ENCODE results near the gene SOX18. TPM values are rescaled to one million over a fixed set of nuclear protein-coding genes. Genes with fewer than 3 reads are reported as not detected.
A peak's percentile ranks its signal among the peaks of the same experiment; 100 is the strongest.

SOX18 gene
- total and polyA plus RNA-seq, 2 of the 13 experiments (the other 11 are each of a cell fraction or from before 2014, with no cell fraction given): 1.6 to 1.9 TPM

DNA sequence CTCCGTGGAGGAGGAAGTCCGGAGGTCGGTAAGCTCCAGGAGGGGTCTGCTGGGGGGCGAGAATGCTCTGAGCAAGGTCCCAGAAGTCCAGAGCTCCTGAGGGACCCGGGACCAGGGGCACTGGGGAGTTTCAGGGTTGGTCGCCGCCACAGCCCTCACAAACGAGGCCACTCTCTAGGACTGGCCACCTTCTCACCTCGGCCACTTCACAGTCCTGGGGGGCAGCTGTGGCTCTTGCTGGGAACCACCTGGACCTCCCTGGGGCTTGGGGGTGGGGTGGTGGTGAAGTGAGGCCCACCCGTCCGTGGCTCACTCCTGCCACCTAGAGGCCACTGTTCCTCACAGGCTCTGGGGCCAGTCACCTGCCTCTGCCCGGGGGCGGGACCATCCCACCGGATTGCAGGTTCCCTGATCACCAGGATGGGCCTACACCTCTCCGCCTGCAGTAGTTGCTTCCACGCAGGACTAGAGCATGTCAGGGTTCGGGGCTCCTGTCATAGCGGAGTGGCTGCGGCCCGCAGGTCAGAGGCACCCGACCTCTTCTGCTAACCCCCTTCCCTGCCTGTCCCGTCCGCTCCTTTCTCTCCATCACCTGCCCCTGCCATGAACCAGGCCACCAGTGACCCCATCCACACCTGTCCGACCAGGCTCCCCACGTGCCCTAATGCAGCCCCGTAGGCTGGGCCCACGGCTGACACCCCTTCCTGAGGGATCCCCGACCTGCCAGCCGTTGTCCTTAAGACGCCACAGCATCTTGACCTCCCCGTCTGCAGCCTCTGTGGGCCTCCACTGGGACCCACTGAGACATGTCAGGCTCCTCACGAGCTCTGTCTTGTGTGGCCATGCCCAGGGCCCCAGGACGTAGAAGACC is 8.4 kb upstream of the SOX18 start (continued):
- TF ChIP-seq, protein P1, sequence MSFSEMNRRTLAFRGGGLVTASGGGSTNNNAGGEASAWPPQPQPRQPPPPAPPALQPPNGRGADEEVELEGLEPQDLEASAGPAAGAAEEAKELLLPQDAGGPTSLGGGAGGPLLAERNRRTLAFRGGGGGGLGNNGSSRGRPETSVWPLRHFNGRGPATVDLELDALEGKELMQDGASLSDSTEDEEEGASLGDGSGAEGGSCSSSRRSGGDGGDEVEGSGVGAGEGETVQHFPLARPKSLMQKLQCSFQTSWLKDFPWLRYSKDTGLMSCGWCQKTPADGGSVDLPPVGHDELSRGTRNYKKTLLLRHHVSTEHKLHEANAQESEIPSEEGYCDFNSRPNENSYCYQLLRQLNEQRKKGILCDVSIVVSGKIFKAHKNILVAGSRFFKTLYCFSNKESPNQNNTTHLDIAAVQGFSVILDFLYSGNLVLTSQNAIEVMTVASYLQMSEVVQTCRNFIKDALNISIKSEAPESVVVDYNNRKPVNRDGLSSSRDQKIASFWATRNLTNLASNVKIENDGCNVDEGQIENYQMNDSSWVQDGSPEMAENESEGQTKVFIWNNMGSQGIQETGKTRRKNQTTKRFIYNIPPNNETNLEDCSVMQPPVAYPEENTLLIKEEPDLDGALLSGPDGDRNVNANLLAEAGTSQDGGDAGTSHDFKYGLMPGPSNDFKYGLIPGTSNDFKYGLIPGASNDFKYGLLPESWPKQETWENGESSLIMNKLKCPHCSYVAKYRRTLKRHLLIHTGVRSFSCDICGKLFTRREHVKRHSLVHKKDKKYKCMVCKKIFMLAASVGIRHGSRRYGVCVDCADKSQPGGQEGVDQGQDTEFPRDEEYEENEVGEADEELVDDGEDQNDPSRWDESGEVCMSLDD (CRISPR knock-in tag; IDR thresholded peaks at IDR 0.05; ENCODE audit: borderline replicate concordance): 0 out of 2 replicates have a peak, but pooled peaks have one; percentile 55
- no peak for TF ChIP-seq CCDC6 (CRISPR knock-in tag; IDR thresholded peaks at IDR 0.05)
- TF ChIP-seq ZFP82 (CRISPR knock-in tag; IDR thresholded peaks at IDR 0.05; ENCODE audit: borderline replicate concordance): no peak
- TF ChIP-seq, protein P2, sequence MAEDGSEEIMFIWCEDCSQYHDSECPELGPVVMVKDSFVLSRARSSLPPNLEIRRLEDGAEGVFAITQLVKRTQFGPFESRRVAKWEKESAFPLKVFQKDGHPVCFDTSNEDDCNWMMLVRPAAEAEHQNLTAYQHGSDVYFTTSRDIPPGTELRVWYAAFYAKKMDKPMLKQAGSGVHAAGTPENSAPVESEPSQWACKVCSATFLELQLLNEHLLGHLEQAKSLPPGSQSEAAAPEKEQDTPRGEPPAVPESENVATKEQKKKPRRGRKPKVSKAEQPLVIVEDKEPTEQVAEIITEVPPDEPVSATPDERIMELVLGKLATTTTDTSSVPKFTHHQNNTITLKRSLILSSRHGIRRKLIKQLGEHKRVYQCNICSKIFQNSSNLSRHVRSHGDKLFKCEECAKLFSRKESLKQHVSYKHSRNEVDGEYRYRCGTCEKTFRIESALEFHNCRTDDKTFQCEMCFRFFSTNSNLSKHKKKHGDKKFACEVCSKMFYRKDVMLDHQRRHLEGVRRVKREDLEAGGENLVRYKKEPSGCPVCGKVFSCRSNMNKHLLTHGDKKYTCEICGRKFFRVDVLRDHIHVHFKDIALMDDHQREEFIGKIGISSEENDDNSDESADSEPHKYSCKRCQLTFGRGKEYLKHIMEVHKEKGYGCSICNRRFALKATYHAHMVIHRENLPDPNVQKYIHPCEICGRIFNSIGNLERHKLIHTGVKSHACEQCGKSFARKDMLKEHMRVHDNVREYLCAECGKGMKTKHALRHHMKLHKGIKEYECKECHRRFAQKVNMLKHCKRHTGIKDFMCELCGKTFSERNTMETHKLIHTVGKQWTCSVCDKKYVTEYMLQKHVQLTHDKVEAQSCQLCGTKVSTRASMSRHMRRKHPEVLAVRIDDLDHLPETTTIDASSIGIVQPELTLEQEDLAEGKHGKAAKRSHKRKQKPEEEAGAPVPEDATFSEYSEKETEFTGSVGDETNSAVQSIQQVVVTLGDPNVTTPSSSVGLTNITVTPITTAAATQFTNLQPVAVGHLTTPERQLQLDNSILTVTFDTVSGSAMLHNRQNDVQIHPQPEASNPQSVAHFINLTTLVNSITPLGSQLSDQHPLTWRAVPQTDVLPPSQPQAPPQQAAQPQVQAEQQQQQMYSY (CRISPR knock-in tag; IDR thresholded peaks at IDR 0.05): peak; percentile 20; the same call in 1 of the 2 replicates
- peak; percentile 69; the same call in 1 of the 2 replicates for TF ChIP-seq ZNF446 (CRISPR knock-in tag; IDR thresholded peaks at IDR 0.05)
- peak; percentile 80; the same call in 1 of the 2 replicates for TF ChIP-seq BRD4 (CRISPR knock-in tag; IDR thresholded peaks at IDR 0.05)
- TF ChIP-seq, protein P3, sequence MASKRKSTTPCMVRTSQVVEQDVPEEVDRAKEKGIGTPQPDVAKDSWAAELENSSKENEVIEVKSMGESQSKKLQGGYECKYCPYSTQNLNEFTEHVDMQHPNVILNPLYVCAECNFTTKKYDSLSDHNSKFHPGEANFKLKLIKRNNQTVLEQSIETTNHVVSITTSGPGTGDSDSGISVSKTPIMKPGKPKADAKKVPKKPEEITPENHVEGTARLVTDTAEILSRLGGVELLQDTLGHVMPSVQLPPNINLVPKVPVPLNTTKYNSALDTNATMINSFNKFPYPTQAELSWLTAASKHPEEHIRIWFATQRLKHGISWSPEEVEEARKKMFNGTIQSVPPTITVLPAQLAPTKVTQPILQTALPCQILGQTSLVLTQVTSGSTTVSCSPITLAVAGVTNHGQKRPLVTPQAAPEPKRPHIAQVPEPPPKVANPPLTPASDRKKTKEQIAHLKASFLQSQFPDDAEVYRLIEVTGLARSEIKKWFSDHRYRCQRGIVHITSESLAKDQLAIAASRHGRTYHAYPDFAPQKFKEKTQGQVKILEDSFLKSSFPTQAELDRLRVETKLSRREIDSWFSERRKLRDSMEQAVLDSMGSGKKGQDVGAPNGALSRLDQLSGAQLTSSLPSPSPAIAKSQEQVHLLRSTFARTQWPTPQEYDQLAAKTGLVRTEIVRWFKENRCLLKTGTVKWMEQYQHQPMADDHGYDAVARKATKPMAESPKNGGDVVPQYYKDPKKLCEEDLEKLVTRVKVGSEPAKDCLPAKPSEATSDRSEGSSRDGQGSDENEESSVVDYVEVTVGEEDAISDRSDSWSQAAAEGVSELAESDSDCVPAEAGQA (IDR thresholded peaks at IDR 0.05; ENCODE audit: low read depth): no peak
- TF ChIP-seq, protein P3 (CRISPR knock-in tag; IDR thresholded peaks at IDR 0.05; ENCODE audit: borderline replicate concordance): no peak
- TF ChIP-seq, protein P4, sequence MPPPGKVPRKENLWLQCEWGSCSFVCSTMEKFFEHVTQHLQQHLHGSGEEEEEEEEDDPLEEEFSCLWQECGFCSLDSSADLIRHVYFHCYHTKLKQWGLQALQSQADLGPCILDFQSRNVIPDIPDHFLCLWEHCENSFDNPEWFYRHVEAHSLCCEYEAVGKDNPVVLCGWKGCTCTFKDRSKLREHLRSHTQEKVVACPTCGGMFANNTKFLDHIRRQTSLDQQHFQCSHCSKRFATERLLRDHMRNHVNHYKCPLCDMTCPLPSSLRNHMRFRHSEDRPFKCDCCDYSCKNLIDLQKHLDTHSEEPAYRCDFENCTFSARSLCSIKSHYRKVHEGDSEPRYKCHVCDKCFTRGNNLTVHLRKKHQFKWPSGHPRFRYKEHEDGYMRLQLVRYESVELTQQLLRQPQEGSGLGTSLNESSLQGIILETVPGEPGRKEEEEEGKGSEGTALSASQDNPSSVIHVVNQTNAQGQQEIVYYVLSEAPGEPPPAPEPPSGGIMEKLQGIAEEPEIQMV (CRISPR knock-in tag; IDR thresholded peaks at IDR 0.05; ENCODE audit: low read depth): 0 out of 2 replicates have a peak, but pooled peaks have one; percentile 5
- TF ChIP-seq, protein P5, sequence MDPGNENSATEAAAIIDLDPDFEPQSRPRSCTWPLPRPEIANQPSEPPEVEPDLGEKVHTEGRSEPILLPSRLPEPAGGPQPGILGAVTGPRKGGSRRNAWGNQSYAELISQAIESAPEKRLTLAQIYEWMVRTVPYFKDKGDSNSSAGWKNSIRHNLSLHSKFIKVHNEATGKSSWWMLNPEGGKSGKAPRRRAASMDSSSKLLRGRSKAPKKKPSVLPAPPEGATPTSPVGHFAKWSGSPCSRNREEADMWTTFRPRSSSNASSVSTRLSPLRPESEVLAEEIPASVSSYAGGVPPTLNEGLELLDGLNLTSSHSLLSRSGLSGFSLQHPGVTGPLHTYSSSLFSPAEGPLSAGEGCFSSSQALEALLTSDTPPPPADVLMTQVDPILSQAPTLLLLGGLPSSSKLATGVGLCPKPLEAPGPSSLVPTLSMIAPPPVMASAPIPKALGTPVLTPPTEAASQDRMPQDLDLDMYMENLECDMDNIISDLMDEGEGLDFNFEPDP (CRISPR knock-in tag; conservative IDR thresholded peaks at IDR 0.05): no peak
- 0 out of 2 replicates have a peak, but pooled peaks have one; percentile 54 for TF ChIP-seq ZNF790 (CRISPR knock-in tag; IDR thresholded peaks at IDR 0.05; ENCODE audit: borderline replicate concordance)

Measured in HepG2 (cell line).